GM18507 (cell line): ENCODE measurements around the gene ZGLP1.

Experiments
- DNase-seq: peaks from one replicate; pipeline ENCODE4 v3.0.0; 2011; ENCODE audit warnings: low read depth; ENCODE audit not compliant: insufficient read length; ENCODE audit errors: extremely low spot score
- FAIRE-seq: peaks from 2 replicates; lab custom pipeline; 2011; peaks lifted over from hg19 to GRCh38; lab: Jason Lieb, UNC

ZGLP1 gene

DNA sequence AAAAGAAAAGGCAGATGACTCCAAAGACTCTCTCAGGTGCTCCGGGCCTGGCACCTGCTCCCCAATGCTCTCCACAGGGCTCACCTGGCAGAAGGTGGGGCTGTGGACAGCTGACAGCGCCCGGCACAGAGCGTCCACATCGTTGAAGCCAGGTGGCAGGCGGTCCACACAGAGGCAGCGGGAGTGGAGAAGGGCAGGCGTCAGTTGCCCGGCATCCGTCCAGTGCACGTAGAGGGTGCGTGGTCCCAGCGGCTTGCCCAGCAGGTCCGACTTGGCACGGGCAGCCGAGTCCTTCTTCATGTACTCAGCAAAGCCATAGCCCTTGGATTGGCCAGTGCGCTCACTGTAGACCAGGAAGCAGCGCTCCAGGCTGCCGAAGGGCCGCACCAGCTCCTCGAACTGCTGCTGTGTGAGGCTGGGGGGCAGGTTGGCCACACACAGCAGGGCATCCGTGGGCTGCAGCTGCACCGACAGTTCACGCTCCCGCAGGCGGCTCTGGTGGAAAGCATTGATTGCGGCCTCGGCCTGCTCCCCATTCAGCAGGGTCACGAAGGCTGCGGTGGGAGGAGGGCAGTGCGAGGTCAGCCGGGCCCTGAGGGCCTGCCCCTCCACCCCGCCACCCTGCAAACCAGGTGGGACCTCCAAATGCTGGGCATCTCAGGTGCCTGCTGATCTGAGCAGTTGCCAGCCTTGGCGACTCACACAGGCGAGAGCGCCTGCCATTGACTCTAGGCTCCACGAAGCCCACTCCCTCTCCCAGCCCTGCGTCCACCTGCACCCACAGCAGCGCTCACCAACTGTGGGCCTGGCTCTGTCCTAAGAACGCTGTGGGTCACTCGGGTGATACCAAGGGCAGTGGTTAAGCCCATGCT, 19.2 kb upstream of the ZGLP1 start:
- no peak for DNase-seq
- FAIRE-seq, result no peak

DNA sequence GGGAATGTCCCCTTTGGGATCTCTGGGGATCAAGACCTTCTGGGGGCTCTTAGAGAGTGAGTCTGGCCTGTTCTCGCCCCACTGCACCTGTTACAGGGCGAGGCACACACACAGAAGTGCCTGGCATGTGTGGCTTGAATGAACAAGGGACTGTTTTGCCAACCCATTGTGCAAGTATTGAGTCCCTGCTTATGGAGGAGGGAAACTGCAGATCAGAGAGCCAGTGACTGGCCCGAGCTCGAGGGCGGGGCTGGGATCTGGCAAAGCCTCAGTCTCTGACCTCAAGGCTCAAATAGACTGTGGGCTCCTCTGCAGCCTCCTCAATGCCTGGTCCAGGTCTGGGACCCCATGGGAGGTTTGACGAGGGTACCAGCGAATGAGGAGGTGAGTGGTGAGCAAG, 18.2 kb upstream of the ZGLP1 start:
- FAIRE-seq (no peak), DNase-seq (no peak)

DNA sequence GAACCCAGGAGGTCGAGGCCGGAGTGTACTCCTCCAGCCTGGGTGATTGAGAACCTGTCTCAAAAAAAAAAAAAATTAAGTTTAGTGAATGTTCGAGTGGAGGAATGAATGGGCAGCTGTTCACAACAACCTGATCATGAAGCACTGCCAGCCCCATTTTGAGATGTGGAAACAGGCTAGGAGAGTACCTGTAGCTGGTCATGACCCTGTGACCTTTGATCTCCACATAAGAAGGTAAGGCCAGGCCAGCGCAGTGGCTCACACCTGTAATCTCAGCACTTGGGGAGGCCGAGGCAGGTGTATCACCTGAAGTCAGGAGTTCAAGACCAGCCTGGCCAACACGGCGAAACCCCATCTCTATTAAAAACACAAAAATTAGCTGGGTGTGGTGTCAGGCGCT, 16.1 kb upstream of the ZGLP1 start:
- FAIRE-seq, result no peak
- DNase-seq, result no peak

DNA sequence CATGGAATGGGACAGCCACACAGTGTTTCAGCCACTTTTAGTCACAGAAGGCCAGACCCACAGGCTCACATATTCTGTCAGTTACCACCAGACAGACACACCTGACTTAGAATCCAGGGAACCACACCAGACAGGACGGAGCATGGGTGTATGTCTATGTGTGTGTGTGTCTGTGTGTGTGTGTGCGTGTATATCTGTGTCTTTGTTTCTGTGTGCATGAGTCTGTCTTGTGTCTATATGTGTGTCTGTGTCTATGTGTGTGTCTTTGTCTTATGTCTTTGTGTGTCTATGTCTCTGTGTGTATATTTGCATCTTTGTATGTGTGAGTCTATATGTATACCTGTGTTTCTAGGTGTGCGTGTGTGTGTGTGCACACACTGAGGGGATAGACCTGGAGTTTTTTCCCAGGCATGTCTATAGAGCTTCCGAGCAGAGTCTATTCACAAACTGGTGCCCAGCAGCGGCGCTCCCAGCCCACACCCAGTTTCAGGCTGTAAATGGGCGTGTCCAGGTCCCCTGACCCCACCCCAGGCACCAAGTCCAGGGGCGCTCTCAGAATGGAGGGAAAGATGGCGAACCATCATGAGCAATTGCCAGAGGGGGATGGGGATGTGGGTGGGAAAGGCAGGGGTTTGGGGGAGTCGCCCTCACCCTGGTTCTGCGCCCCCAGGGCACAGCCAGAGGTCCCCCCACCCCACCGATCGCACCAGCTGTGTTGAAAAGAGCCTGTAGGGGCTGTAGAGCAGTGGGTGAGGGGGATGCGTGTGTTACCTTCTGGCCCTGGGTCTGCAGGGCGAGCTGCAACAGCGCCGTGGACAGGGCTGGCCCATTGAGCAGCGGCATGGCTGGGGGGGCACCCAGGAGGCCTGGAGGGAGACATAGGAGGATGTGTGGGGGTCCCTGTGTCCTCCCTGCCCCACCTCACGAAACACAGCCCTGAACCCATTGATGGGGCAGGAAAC, 12.5 kb upstream of the ZGLP1 start:
- no peak for FAIRE-seq
- no peak for DNase-seq

DNA sequence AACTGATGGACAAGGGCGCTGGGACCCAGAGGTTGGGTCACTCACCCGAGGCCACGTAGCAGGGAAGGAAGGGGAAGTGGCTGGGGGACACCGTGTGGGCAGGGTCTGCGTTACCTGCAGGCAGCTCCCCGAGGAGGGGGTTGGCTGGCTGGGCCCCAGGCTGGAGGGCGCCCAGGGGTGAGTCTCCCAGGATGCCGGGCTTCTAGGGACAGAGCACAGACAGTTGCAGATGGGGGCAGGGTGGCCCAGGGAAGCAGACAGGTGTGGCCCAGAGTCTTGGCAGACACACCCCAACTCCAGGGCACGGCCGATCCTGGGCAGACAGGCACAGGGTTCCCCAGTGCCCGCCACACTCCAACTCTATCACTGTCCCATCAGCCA, 11.8 kb upstream of the ZGLP1 start:
- FAIRE-seq, result no peak
- DNase-seq, result no peak

DNA sequence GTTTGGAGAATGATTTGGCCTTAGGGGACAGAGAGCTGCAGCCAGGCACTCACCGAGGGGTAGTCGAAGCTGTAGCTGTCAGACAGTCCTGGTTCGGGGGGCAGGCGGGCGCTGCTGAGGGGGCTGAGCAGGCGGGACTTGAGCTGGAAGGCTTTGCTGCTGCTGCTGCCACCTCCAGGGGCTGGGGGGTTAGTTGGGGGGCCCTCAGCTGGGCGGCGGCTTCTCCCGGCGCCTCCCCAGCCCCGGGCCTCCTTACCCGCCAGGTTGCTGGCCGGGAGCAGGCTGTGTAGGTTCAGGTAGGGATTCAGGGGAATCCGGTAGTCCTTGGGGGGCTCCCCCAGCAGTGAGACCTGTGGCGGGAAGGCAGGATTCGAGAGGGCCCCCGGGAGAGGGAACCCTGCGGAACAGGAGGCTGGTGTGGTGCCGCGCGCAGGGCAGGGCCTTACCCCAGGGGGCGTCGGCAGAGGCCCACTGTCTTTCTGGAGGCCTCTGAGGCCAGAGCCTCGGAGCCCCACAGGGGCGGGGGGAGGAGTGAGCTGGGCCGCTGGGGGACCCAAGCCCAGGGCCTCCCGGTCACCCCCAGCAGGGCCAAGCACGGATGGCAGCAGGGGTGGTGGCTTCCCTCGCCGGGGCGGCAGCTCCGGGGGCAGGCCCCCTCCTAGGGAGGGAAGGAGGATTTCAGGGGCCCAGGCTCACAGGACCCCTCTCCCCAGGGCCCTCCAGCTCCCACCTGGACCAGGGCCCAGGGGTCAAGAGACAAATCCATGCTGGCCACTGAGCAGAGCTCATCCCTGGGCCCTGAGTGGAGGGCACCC, 11.2 kb upstream of the ZGLP1 start:
- FAIRE-seq, result no peak
- DNase-seq, result no peak

DNA sequence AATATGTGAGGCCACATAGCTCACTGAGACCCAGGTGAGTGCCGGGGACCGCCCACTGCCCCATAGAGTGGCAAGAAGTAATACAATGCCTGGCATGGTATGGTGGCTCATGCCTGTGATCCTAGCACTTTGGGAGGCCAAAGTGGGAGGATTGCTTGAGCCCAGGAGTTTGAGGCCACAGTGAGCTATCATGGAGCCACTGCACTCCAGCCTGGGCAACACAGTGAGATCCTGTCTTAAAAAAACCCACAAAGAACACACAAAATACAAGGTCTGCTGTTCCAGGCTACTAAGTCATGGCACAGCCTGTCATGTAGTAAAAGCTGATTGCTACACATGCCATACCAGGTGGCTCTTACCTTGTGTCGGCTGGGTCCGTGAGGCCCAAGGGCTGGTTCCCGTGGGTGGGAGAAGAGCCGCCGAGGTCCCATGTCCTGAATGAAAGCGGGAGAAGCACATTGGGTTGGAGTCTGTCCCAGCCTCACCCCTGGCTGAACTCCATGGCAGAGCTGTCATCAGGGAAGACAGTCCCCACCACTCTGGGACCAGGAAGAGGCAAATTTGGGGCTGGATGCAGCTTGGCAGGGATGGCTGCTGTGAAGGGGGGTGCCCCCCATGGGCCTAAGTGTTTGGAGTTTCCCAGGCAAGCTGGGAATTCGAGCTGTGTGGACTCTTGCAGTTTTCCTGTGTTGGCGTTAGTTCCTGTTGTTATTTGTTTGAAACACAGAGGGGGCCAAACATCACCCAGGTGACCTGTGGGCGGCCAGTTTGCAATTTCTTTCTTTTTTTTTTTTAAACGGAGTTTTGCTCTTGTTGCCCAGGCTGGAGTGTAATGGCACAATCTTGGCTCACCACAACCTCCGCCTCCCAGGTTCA, 9.4 kb upstream of the ZGLP1 start:
- FAIRE-seq (no peak), DNase-seq (no peak)

DNA sequence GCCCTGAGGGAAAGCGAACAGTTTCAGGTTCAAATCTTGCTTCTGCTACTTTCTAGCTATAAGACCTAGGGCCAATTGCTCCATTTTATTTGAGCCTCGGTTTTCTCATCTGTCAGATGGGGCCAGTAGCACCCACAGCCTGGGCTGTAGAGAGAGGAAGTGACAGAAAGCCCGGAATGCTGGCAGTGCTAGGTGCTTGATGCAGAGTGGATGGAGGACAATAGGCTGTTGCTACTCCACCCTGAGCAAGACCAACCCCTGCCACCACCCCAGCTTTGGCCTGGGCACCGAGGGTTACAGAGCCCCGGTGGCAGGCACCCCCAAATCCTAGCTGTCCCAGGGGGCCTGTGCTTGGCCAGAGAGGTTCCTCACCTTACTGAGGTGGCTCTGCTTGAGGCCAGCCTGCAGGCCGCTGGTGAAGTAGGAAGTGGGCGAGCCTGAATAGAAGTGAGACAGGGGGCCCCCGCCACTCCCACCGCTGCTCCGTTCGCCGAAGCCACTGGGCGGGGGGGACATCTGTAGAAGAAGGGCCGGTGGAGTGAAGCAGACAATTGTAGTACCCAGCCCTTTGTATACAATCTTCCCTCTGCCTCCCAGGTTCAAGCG, 8.3 kb upstream of the ZGLP1 start:
- DNase-seq (no peak), FAIRE-seq (no peak)

DNA sequence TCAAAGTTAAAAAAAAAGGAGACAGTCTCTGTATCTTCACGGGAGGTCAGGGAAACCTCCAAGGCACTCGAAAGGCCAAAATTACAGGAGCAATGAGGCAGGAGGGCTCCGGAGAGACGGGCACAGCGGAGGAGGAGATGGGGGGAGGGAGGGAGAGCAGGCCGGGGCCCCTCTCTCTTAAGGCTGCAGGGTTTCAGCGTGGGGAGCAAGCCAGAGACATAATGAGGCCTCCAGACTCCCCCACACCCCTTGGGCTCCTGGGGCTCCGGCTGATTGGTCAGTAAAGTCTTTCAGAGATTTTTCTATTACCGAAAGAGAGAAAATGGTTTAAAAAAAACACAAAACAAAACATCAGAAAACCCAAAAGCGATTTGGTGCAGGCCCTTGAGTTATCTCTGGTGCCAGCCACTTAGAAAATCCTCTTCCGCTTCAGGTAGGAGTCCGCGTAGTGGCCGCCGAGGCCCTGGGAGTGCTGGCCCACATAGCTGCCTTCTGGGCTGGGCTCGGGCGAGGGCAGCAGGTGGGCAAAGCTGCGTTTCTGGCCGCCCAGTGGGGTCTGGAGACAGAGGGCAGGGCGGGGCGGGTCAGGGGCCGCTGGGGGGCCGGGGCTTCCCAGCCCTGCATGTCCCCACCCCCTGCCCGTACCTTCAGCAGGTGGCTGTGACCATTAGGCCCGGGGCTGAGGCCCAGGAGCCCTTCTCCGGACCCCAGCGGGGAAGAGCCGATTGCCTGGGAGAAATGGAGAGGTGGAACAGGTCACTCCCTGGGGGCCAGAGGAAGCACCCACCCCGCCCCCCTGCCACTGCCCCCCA, 7.6 kb upstream of the ZGLP1 start:
- FAIRE-seq (no peak), DNase-seq (no peak)

DNA sequence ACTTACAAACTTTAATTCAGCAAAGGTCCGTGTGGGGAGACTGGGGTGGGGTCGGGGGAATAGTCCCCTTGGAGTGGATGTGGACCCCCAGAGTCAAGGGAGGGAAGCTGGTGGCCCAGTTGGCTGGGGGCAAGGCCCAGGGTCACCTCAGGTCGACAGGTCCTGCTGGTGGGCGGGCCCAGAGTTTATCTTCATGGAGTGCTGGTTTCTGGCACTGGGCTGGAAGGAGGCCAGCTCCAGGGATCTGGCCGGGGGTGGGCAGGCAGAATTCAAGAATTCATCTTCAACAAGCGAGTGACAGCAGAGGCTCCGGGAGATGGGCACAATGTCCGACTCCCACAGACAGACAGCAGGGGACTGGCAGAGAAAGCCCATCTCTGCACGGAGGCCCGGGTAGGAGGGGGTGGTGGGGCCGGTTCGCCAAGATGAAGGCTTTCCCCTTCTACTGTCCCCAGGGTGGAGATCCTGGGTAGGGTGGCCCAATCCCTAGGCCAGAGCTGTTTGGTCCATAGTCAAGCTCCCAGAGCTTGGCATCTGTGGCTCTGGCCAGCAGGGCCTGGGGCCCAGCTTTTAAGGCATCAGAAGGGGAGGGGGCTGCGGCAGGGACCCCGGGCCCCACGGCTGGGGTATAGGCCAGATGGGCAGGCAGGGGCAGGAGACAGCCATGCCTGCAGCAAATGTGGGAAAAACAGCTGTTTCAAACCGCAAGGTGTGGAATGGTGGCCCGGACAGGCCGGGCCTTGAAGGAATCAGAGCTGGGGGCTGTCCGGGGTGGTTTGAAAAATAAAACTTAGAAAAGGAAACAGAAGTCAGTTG, 6.8 kb upstream of the ZGLP1 start:
- FAIRE-seq (no peak), DNase-seq (no peak)

DNA sequence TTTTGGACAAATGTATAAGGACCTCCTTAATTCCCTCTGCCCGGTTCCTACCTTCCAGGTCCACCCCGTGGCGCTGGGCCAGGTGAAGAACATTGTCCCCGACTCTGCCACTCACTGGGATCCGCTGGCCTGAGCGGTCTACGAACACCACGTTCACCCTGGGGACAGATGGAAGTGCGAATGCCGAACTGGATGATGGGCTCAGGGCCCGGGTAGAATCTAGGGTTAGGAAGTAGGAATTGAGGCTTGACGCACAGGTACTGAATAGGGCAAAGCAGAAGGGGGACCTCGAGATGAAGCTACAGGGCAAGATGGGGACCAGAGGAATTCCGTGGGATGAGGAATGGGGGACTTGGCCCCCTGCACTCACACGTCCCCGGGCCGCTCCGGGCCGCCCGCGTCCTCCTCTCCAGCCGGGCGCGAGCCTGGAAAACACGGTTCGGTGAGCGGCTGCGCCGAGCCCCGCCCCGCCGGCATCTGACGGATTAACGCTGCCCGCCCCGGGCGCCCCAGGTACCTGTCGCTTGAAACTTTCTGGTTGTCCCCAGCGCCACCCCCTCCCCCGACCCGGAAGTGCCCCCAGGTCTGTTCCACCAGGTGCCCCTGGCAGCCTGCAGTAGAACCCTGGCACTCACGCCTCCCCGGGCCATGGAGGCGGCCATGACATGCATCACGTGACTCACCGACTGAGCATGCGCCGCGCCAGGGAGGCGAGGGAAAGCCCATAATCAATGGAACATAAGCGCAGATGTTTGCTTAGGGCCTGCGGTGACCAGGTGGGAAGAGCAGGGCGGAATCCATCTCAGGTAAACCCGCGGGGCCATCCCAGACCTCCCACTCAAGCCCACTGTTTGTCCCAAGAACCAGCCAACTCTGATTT, 6.0 kb upstream of the ZGLP1 start, which contains the start of gene FDX2:
FDX2 (minus strand) TSS at position 681 of the 880 bp plus-strand sequence; CDS start at position 662, 19 bp downstream.
- DNase-seq (peak; percentile 93), FAIRE-seq (peak; percentile 93)

DNA sequence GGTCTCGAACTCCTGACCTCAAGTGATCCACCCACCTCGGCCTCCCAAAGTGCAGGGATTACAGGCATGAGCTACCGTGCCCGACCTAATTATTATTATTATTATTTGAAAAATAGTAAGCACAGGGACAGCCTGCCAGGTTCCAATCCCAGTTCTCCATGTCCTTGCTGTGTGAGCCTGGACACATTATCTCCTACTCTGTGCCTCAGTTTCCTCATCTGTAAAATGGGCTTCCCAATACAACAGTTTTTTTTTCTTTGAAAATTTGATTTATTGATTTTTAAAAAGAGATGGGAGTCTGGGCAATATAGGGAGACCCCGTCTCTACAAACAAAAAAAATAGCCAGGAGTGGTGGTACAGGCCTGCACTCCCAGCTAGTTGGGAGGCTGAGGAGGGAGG, 3.3 kb downstream of the ZGLP1 start:
- DNase-seq (no peak), FAIRE-seq (no peak)

DNA sequence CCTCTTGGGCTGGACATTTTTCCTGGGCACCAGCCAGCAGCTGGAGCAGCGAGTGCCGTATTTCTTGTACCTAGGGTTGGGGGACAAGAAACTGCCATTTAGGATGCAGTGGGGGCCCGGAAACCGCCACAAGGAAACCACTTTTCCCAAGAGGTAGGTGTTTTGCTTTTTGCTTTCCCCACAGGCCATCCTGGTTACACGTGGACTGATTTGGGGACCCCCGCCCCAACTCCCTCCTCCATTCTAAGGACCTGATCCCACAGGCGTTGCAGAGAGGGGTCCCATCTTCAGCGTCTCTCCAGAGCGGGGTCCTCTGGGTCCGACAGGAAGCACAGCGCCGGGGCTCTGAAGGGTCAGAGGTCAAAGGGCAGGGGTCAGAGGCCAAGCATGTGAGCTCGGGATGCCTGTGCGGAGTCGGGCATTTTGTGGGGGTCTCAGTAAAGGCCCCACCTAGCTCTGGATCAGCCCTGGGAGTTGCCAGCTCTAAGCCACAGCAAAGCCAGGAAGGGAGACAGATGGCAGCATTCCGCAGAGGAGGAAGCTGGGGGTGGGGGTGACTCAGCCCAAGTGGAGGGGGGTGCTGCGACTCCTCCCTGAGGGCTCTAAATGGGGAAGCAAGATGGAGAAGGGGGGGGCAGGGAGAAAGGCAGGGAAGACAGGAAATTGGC, 4.3 kb downstream of the ZGLP1 start:
- FAIRE-seq, result no peak
- DNase-seq, result no peak

DNA sequence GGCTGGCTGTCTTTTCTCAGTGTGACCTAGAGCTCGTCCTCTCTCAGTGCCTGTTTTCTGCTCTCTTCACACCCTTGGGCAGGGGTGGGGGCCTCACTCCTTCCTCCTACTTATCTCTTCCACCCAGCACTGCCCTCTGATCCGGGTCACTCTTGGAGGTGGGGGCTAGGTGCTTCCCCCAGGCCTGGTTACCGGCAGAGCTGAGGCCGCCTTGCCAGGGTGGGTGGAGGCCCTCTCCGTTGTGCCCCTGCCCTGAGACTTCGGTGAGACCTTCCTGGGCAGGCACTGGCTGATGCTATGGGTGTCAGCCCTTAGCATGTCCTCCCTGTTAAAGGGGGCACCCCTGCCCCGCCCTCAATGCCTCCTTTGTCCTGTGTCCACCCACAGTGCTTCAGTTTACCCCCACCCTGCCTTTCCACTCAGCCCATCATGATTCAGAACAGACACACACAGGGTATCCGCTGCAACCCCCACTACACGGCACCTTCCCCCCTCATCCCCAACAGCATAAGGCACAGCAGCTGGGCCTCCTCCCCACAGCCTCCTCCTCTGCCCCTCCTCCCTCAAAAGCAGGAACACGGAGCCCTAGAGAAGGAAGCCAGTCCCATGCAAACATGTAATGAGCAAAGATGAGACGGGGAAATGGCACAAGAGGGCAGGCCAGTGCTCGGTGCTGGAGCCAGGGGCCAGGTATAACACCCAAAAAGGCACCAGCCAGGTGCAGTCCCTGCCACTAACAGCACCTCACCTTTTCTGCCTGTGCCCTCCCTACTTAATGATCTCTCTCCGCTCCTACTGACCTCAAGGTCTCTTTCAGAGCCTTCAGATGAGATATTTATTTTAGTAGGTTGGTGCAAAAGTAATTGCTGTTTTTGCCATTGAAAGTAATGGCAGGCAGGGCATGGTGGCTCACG, 9.8 kb downstream of the ZGLP1 start:
- no peak for DNase-seq
- FAIRE-seq, result no peak
